Trophoblast cell (in vitro differentiated cells and primary cell): Measurements from ENCODE around the gene FGGY.
A peak's percentile ranks its signal among the peaks of the same experiment; 100 is the strongest.

Experiments
- DNase-seq, 2 donors: peaks; one replicate each; pipeline ENCODE4 v3.0.0-alpha.2; 2016
- H2AFZ ChIP-seq: 2 replicates; pipeline ENCODE4 v1.6.1; 2013; ENCODE audit warnings: low read length, moderate library complexity, mild to moderate bottlenecking; ENCODE audit not compliant: insufficient read depth, poor library complexity
- H2AK5ac ChIP-seq: 2 replicates; pipeline ENCODE4 v1.6.1; 2013; ENCODE audit warnings: mild to moderate bottlenecking, low read length
- H2BK120ac ChIP-seq: 2 replicates; pipeline ENCODE4 v1.6.1; 2013; ENCODE audit warnings: low read length, mild to moderate bottlenecking, moderate library complexity; ENCODE audit not compliant: insufficient read depth, poor library complexity
- H2BK12ac ChIP-seq: 2 replicates; pipeline ENCODE4 v1.6.1; 2013; ENCODE audit warnings: mild to moderate bottlenecking, low read length, moderate library complexity
- H2BK5ac ChIP-seq: 2 replicates; pipeline ENCODE4 v1.6.1; 2013; ENCODE audit warnings: low read length, low read depth, moderate library complexity, mild to moderate bottlenecking; ENCODE audit not compliant: poor library complexity
- H3K14ac ChIP-seq: 2 replicates; pipeline ENCODE4 v1.6.1; 2013; ENCODE audit warnings: mild to moderate bottlenecking, low read length
- H3K18ac ChIP-seq: 2 replicates; pipeline ENCODE4 v1.6.1; 2013; ENCODE audit warnings: mild to moderate bottlenecking, low read length
- H3K23ac ChIP-seq: 2 replicates; pipeline ENCODE4 v1.6.1; 2013; ENCODE audit warnings: low read length
- H3K27ac ChIP-seq: 2 replicates; pipeline ENCODE4 v1.5.1; 2013; ENCODE audit warnings: low read depth, mild to moderate bottlenecking, inconsistent platforms, low read length, moderate library complexity
- H3K27me3 ChIP-seq: 2 replicates; pipeline ENCODE4 v1.6.1; 2013; ENCODE audit warnings: inconsistent platforms, mild to moderate bottlenecking, low read length, moderate library complexity; ENCODE audit not compliant: insufficient read depth
- H3K36me3 ChIP-seq, 2 experiments: 1 replicate in 1 of 2; 2 replicates in 1 of 2; pipeline ENCODE4 v1.6.1; 2013; ENCODE audit warnings: low read length in 2 of 2, mild to moderate bottlenecking in 2 of 2, moderate library complexity in 1 of 2; ENCODE audit not compliant: insufficient read depth in 2 of 2, control insufficient read depth in 1 of 2
- H3K4ac ChIP-seq: 2 replicates; pipeline ENCODE4 v1.6.1; 2013; ENCODE audit warnings: low read depth, mild to moderate bottlenecking, low read length, moderate library complexity
- H3K4me1 ChIP-seq, 2 experiments: 1 replicate in 1 of 2; 2 replicates in 1 of 2; pipeline ENCODE4 v1.6.1; 2013; ENCODE audit warnings: low read length in 2 of 2, mild to moderate bottlenecking in 2 of 2, moderate library complexity in 1 of 2; ENCODE audit not compliant: insufficient read depth in 2 of 2, control insufficient read depth in 1 of 2
- H3K4me2 ChIP-seq: 2 replicates; pipeline ENCODE4 v1.6.1; 2013; ENCODE audit warnings: inconsistent platforms, mild to moderate bottlenecking, low read length, moderate library complexity
- H3K4me3 ChIP-seq: 2 replicates; pipeline ENCODE4 v1.5.1; 2013; ENCODE audit warnings: mild to moderate bottlenecking, low read depth, low read length, inconsistent platforms
- H3K79me1 ChIP-seq: one replicate; pipeline ENCODE4 v1.6.1; 2013; ENCODE audit warnings: low read length
- H3K79me2 ChIP-seq: 2 replicates; pipeline ENCODE4 v1.6.1; 2013; ENCODE audit warnings: low read length, mild to moderate bottlenecking; ENCODE audit not compliant: control insufficient read depth, insufficient read depth, poor library complexity
- H3K9ac ChIP-seq: 2 replicates; pipeline ENCODE4 v1.6.1; 2013; ENCODE audit warnings: mild to moderate bottlenecking, low read length
- H3K9me3 ChIP-seq: 2 replicates; pipeline ENCODE4 v1.6.1; 2013; ENCODE audit warnings: low read depth, mild to moderate bottlenecking, control low read depth, inconsistent platforms, low read length; ENCODE audit not compliant: insufficient read depth
- H4K12ac ChIP-seq: 2 replicates; pipeline ENCODE4 v1.6.1; 2013; ENCODE audit warnings: low read depth, mild to moderate bottlenecking, low read length, moderate library complexity
- H4K8ac ChIP-seq: 2 replicates; pipeline ENCODE4 v1.6.1; 2013; ENCODE audit warnings: low read depth, mild to moderate bottlenecking, low read length, moderate library complexity
- H4K91ac ChIP-seq: one replicate; pipeline ENCODE4 v1.6.1; 2013; ENCODE audit warnings: low read depth, mild to moderate bottlenecking, low read length, moderate library complexity
- WGBS: extraction: QIAGEN DNeasy Blood & Tissue Kit; methylation state at CpG from one replicate; pipeline ENCODE4 v1.1.7; 2013; ENCODE audit warnings: missing lambda C conversion rate; ENCODE audit not compliant: insufficient read length, insufficient coverage; ENCODE audit errors: extremely low coverage; 5-methylcytosine and 5-hydroxymethylcytosine counted together

The FGGY gene

GRCh38 chr1:59522925-59523505, 226.1 kb downstream of the FGGY start:
- Histone ChIP-seq H2BK12ac (no peak overlapping the region), H3K4me2 (no peak overlapping the region), H3K14ac (no peak overlapping the region), H3K4ac (no peak overlapping the region), H3K9ac (no peak overlapping the region), H3K36me3 (no peaks in the 10 kb centered on the region), H3K4me1 (no peaks in the 10 kb centered on the region), H4K8ac (no peak overlapping the region), H2BK120ac (no peak overlapping the region), H2AFZ (no peak overlapping the region), H3K23ac (no peak overlapping the region), H2BK5ac (no peak overlapping the region), H3K27me3 (no peaks in the 10 kb centered on the region), H2AK5ac (no peak overlapping the region), H3K18ac (no peak overlapping the region), H4K91ac (no peak overlapping the region), H3K27ac (no peak overlapping the region), H3K9me3 (no peaks in the 10 kb centered on the region), H4K12ac (no peak overlapping the region), H3K79me2 (no peaks in the 10 kb centered on the region), H3K4me3 (no peak overlapping the region), H3K79me1 (no peaks in the 10 kb centered on the region)
- no CpG with 5 or more reads among the region's 4 CpGs for WGBS
- no peak for DNase-seq

GRCh38 chr1:59523745-59524450, 227.0 kb downstream of the FGGY start:
- Histone ChIP-seq H3K79me2 (no peaks in the 10 kb centered on the region), H3K23ac (no peak overlapping the region), H3K79me1 (peaks cover 2% of the 10 kb centered on the region), H3K27ac (no peak overlapping the region), H2AK5ac (no peak overlapping the region), H3K9me3 (no peaks in the 10 kb centered on the region), H2BK5ac (no peak overlapping the region), H3K9ac (no peak overlapping the region), H3K4ac (no peak overlapping the region), H3K18ac (no peak overlapping the region), H3K36me3 (no peaks in the 10 kb centered on the region), H3K4me1 (no peaks in the 10 kb centered on the region), H2BK12ac (no peak overlapping the region), H3K27me3 (no peaks in the 10 kb centered on the region), H3K14ac (no peak overlapping the region), H4K8ac (no peak overlapping the region), H2AFZ (no peak overlapping the region), H4K12ac (no peak overlapping the region), H4K91ac (no peak overlapping the region), H3K4me2 (no peak overlapping the region), H3K4me3 (no peak overlapping the region), H2BK120ac (no peak overlapping the region)
- DNase-seq = no peak
- no CpG with 5 or more reads among the region's 12 CpGs for WGBS

- Histone ChIP-seq H3K79me1 (peaks cover 2% of the 10 kb centered on the region), H3K36me3 (no peaks in the 10 kb centered on the region), H3K18ac (no peak overlapping the region), H4K8ac (no peak overlapping the region), H4K12ac (no peak overlapping the region), H2AK5ac (no peak overlapping the region), H2AFZ (no peak overlapping the region), H3K4me3 (no peak overlapping the region), H3K9ac (no peak overlapping the region), H4K91ac (no peak overlapping the region), H2BK12ac (no peak overlapping the region), H3K4me1 (no peaks in the 10 kb centered on the region), H3K4ac (no peak overlapping the region), H3K27ac (no peak overlapping the region), H3K14ac (no peak overlapping the region), H3K27me3 (no peaks in the 10 kb centered on the region), H3K23ac (no peak overlapping the region), H2BK120ac (no peak overlapping the region), H3K9me3 (no peaks in the 10 kb centered on the region), H3K79me2 (no peaks in the 10 kb centered on the region), H3K4me2 (no peak overlapping the region), H2BK5ac (no peak overlapping the region)
- DNase-seq = peak; percentile 48 to 54
- WGBS = no CpG with 5 or more reads among the region's 1 CpG
Observed at GRCh38 chr1:59526240-59526639, 229.3 kb downstream of the FGGY start.

GRCh38 chr1:59528471-59528870, 231.6 kb downstream of the FGGY start:
- H2AK5ac ChIP-seq = no peak overlapping the region
- H4K8ac ChIP-seq = no peak overlapping the region
- H3K18ac ChIP-seq = no peak overlapping the region
- no peak overlapping the region for H2BK12ac ChIP-seq
- peaks cover 2% of the 10 kb centered on the region for H3K79me1 ChIP-seq
- no peaks in the 10 kb centered on the region for H3K4me1 ChIP-seq
- H3K4ac ChIP-seq = no peak overlapping the region
- H3K27me3 ChIP-seq = no peaks in the 10 kb centered on the region
- no peak overlapping the region for H4K91ac ChIP-seq
- no peak overlapping the region for H2AFZ ChIP-seq
- no peak overlapping the region for H2BK5ac ChIP-seq
- H3K14ac ChIP-seq = no peak overlapping the region
- H4K12ac ChIP-seq = no peak overlapping the region
- no peak overlapping the region for H2BK120ac ChIP-seq
- no peaks in the 10 kb centered on the region for H3K9me3 ChIP-seq
- no peak overlapping the region for H3K23ac ChIP-seq
- no peak overlapping the region for H3K4me2 ChIP-seq
- no peak overlapping the region for H3K27ac ChIP-seq
- DNase-seq = no peak
- H3K4me3 ChIP-seq = no peak overlapping the region
- no peaks in the 10 kb centered on the region for H3K79me2 ChIP-seq
- no peak overlapping the region for H3K9ac ChIP-seq
- no peaks in the 10 kb centered on the region for H3K36me3 ChIP-seq
- WGBS = no CpG with 5 or more reads among the region's 3 CpGs
